ENCODE data around the gene CASTOR1.

The CASTOR1 gene

GRCh38 chr22:30241576-30242371 is 47.5 kb downstream of the CASTOR1 start:
- TF ChIP-seq CTCF (IDR thresholded peaks at IDR 0.05): no peak

GRCh38 chr22:30240541-30241417 is 48.5 kb downstream of the CASTOR1 start:
- no peak for TF ChIP-seq CTCF (IDR thresholded peaks at IDR 0.05)

- TF ChIP-seq CTCF (IDR thresholded peaks at IDR 0.05): no peak
Measured at GRCh38 chr22:30239488-30240405, 49.6 kb downstream of the CASTOR1 start.

GRCh38 chr22:30238661-30239487 is 50.4 kb downstream of the CASTOR1 start:
- TF ChIP-seq CTCF (IDR thresholded peaks at IDR 0.05): no peak

- no peak for TF ChIP-seq CTCF (IDR thresholded peaks at IDR 0.05)
Measured at GRCh38 chr22:30238136-30238535, 51.2 kb downstream of the CASTOR1 start.

DNA sequence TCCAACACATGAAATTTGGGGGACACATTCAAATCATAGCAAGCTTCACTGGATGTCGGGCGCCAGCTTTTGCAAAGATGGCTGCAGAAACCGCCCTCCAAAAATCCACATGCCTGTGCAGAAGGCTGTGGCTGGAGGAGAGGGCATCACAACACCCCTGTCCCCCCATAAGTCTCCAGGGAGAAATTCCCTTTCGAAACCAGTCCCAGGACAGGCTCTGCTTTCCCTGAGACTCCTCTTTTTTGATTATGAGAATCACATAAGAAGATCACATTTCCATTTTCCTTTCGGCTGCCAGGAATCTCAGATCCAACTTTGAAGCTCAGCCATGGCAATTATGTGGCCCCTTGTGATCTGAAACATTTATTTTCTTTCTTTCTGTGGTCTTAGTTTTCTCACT is 52.4 kb downstream of the CASTOR1 start:
- TF ChIP-seq CTCF (IDR thresholded peaks at IDR 0.05): no peak

All from LNCAP (cell line).